ENCODE data around the gene PHACTR3. TPM values are rescaled to one million over a fixed set of nuclear protein-coding genes. Genes with fewer than 3 reads are reported as not detected.

Gene PHACTR3
- total and polyA plus RNA-seq, 2 donors (not counting 1 experiment from before 2014, with no cell fraction given): not detected

DNA sequence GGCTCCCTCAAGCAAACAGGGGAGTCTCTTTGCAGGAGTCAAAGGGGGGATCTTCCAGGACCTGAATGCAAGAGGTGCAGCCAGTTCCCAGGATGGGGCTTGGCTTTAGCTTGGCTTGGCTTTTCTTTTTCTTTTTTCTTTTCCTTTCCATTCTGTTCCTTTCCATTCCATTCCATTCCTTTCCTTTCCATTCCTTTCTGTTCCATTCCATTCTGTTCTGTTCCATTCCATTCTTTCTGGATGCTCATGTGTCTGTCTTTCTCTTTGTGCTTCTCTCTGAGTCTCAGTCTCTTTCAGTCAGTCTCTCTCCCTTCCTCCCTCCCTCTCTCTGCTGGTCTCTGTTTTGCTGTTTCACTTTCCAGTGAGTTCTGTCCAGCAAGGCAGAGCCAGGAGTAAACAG is 163.3 kb downstream of the PHACTR3 start:
- H3K36me3 ChIP-seq (ENCODE audit: control insufficient read depth, insufficient read depth, low read length): no peaks in the 10 kb centered on the region
- no peak overlapping the region for H3K4me2 ChIP-seq (ENCODE audit: extremely low read depth, insufficient read depth, low read length)
- H2AFZ ChIP-seq (ENCODE audit: low read length): no peak overlapping the region
- no peak for TF ChIP-seq EZH2 (IDR thresholded peaks at IDR 0.05; ENCODE audit: low read length, missing control alignments)
- TF ChIP-seq, protein P1, sequence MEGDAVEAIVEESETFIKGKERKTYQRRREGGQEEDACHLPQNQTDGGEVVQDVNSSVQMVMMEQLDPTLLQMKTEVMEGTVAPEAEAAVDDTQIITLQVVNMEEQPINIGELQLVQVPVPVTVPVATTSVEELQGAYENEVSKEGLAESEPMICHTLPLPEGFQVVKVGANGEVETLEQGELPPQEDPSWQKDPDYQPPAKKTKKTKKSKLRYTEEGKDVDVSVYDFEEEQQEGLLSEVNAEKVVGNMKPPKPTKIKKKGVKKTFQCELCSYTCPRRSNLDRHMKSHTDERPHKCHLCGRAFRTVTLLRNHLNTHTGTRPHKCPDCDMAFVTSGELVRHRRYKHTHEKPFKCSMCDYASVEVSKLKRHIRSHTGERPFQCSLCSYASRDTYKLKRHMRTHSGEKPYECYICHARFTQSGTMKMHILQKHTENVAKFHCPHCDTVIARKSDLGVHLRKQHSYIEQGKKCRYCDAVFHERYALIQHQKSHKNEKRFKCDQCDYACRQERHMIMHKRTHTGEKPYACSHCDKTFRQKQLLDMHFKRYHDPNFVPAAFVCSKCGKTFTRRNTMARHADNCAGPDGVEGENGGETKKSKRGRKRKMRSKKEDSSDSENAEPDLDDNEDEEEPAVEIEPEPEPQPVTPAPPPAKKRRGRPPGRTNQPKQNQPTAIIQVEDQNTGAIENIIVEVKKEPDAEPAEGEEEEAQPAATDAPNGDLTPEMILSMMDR (conservative IDR thresholded peaks at IDR 0.05 in 1 of 2, IDR thresholded peaks at IDR 0.05 in 1 of 2; ENCODE audit: low read depth in 1 of 2, low read length in 2 of 2): no peak
- DNase-seq (ENCODE audit: low read depth in 2 of 2): no peak
- no peaks in the 10 kb centered on the region for H3K4me1 ChIP-seq (ENCODE audit: control insufficient read depth, extremely low read depth, insufficient read depth, low read length)
- H3K4me3 ChIP-seq (replicated peaks in 1 of 4; ENCODE audit: control extremely low read depth in 1 of 4, insufficient read depth in 1 of 4, low read depth in 3 of 4, low read length in 4 of 4): no peak overlapping the region
- H4K20me1 ChIP-seq (ENCODE audit: control insufficient read depth, extremely low read depth, insufficient read depth, low read length): no peaks in the 10 kb centered on the region
- no peaks in the 10 kb centered on the region for H3K9me3 ChIP-seq (ENCODE audit: control insufficient read depth, insufficient read depth, low read depth, low read length)
- H3K27ac ChIP-seq (ENCODE audit: insufficient read depth, low read length): no peak overlapping the region
- no peaks in the 10 kb centered on the region for H3K79me2 ChIP-seq (ENCODE audit: control insufficient read depth, insufficient read depth, low read length)
- no peak overlapping the region for H3K9ac ChIP-seq (ENCODE audit: insufficient read depth, low read length)
- no peaks in the 10 kb centered on the region for H3K27me3 ChIP-seq (ENCODE audit: control insufficient read depth, insufficient read depth, low read length)

DNA sequence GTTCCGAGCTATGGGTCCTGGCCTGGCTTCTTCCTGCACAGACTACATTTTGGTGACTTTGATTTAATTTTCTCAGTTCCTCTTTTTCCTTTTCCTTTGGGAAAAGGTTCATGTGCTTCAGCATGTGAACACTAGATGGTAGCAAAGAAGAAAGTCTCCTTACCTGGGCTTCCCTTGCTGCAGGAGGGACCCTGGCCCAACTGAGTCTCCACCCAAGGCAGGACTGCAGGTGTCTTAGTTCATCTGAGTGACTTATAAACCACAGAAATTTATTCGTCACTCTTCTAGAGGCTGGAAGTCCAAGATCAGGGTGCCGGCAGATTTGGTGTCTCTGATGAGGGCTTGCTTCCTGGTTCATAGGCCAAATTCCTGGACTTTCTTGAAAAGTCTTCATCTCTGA is 165.9 kb downstream of the PHACTR3 start:
- Histone ChIP-seq H3K4me2 (ENCODE audit: extremely low read depth, insufficient read depth, low read length) (no peak overlapping the region), H3K27me3 (ENCODE audit: control insufficient read depth, insufficient read depth, low read length) (no peaks in the 10 kb centered on the region), H2AFZ (ENCODE audit: low read length) (no peak overlapping the region), H3K9me3 (ENCODE audit: control insufficient read depth, insufficient read depth, low read depth, low read length) (no peaks in the 10 kb centered on the region), H3K79me2 (ENCODE audit: control insufficient read depth, insufficient read depth, low read length) (no peaks in the 10 kb centered on the region), H3K4me3 (replicated peaks in 1 of 4; ENCODE audit: control extremely low read depth in 1 of 4, insufficient read depth in 1 of 4, low read depth in 3 of 4, low read length in 4 of 4) (no peak overlapping the region), H4K20me1 (ENCODE audit: control insufficient read depth, extremely low read depth, insufficient read depth, low read length) (no peaks in the 10 kb centered on the region), H3K4me1 (ENCODE audit: control insufficient read depth, extremely low read depth, insufficient read depth, low read length) (no peaks in the 10 kb centered on the region), H3K36me3 (ENCODE audit: control insufficient read depth, insufficient read depth, low read length) (no peaks in the 10 kb centered on the region), H3K27ac (ENCODE audit: insufficient read depth, low read length) (no peak overlapping the region), H3K9ac (ENCODE audit: insufficient read depth, low read length) (no peak overlapping the region)
- no peak for DNase-seq (ENCODE audit: low read depth in 2 of 2)
- no peak for TF ChIP-seq EZH2 (IDR thresholded peaks at IDR 0.05; ENCODE audit: low read length, missing control alignments)
- TF ChIP-seq, protein P1 (conservative IDR thresholded peaks at IDR 0.05 in 1 of 2, IDR thresholded peaks at IDR 0.05 in 1 of 2; ENCODE audit: low read depth in 1 of 2, low read length in 2 of 2): no peak

DNA sequence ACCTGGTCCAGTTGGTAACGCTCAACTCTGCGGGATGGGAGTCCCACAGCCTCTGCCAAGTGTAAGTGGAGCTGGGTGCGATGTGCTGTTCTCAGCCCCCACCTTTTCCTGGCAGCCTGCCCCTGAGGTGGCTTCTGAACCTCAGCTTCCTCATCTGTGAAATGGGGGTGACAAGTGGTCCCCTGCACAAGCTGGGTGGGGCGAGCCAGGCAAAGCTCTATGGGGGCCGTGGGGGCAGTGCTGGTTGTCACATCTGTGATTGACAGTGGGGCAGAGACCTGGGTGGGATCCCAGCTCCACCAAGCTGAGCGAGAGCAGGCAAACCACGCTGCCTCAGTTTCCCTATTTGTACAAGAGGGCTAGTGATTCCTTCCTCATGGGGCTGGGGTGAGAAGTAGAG is 166.5 kb downstream of the PHACTR3 start:
- Histone ChIP-seq H4K20me1 (ENCODE audit: control insufficient read depth, extremely low read depth, insufficient read depth, low read length) (no peaks in the 10 kb centered on the region), H2AFZ (ENCODE audit: low read length) (no peak overlapping the region), H3K27ac (ENCODE audit: insufficient read depth, low read length) (no peak overlapping the region), H3K4me1 (ENCODE audit: control insufficient read depth, extremely low read depth, insufficient read depth, low read length) (no peaks in the 10 kb centered on the region), H3K79me2 (ENCODE audit: control insufficient read depth, insufficient read depth, low read length) (no peaks in the 10 kb centered on the region), H3K27me3 (ENCODE audit: control insufficient read depth, insufficient read depth, low read length) (no peaks in the 10 kb centered on the region), H3K4me3 (replicated peaks in 1 of 4; ENCODE audit: control extremely low read depth in 1 of 4, insufficient read depth in 1 of 4, low read depth in 3 of 4, low read length in 4 of 4) (no peak overlapping the region), H3K9ac (ENCODE audit: insufficient read depth, low read length) (no peak overlapping the region), H3K36me3 (ENCODE audit: control insufficient read depth, insufficient read depth, low read length) (no peaks in the 10 kb centered on the region), H3K9me3 (ENCODE audit: control insufficient read depth, insufficient read depth, low read depth, low read length) (no peaks in the 10 kb centered on the region), H3K4me2 (ENCODE audit: extremely low read depth, insufficient read depth, low read length) (no peak overlapping the region)
- DNase-seq (ENCODE audit: low read depth in 2 of 2): no peak
- TF ChIP-seq, protein P1 (conservative IDR thresholded peaks at IDR 0.05 in 1 of 2, IDR thresholded peaks at IDR 0.05 in 1 of 2; ENCODE audit: low read depth in 1 of 2, low read length in 2 of 2): no peak
- TF ChIP-seq EZH2 (IDR thresholded peaks at IDR 0.05; ENCODE audit: low read length, missing control alignments): no peak
